Hematopoietic multipotent progenitor cell treated with erythropoietin and hydrocortisone succinate and interleukin-3 and kit ligand, for 6 days (in vitro differentiated cells): ENCODE data around the gene BEND5.

Experiments
- DNase-seq: peaks from one replicate; pipeline ENCODE4 v3.0.0-alpha.2; 2015

Gene BEND5

GRCh38 chr1:48718116-48718630, 58.5 kb downstream of the BEND5 start:
- no peak for DNase-seq

- DNase-seq: no peak
Observed at GRCh38 chr1:48717082-48717481, 59.6 kb downstream of the BEND5 start.

DNA sequence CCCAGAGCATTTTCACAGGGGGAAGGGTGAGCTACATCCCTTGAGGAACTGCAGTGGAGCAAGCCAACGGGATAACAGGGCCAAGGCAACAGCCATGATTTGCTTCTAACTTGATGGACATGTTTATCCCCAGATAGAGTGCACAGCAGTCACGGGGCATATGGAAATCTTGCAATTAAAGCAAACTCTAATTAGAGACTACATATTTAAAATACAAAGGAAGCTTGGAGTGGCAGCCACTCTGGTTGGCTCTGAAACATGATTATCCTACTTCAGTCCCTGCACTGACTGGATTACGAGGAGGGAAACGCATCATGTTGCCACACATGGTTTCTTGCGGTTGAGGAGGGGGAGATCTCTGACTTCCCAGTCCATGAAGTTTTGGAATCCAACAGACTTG, 60.8 kb downstream of the BEND5 start:
- DNase-seq: no peak

GRCh38 chr1:48710915-48711314, 65.8 kb downstream of the BEND5 start:
- no peak for DNase-seq

GRCh38 chr1:48710318-48710717, 66.4 kb downstream of the BEND5 start:
- DNase-seq: no peak

GRCh38 chr1:48704736-48705135, 72.0 kb downstream of the BEND5 start:
- DNase-seq: no peak

GRCh38 chr1:48701445-48701844, 75.2 kb downstream of the BEND5 start:
- DNase-seq: no peak

DNA sequence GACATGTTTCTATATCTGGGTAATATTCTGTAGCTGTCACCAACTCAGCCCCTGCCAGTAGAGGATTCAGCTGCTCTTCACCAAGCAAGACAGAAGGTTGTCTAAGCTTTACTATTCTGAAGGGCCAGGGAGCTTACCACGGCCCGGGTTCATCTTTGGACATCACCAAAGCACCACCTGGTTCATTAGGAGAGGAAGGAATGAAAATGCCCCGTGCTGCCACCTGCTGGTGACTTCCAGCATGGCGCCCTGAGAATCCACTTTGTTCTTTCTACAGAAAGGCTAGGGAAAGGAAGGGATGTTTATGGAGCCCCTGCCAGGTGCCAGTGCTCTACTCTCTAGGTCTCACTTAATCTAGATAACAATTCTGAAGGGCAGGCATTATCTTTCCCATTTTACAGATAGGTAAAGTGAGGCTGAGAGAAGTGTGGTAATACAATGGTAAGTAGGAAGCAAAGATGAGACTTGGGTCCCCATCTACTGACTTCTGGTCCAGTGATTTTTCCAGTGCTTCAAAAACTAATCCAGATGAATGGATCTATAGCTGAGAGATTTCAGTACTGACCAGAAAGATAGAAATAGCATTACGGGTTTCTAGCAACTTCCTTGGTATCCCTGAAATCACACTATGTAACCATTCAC, 79.5 kb downstream of the BEND5 start:
- DNase-seq: peak; percentile 68

DNA sequence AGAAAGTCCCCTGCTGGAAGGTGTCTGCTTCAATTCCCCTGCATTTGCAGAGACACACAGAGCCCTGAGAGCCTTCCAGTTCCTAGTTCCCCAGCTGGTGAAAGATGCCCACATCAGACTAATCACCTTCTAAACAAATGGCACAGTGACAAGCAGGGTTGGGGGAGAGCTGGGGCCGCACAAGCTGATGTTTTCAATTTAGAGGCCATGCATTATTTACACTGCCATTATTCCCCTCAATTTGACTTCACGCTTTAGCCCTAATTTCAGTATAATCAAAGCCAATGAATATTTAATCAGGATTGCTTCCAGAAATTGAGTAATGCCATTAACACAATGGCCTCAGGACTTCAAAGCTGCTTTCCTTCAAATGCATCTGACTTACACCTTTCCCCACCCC, 81.5 kb downstream of the BEND5 start:
- no peak for DNase-seq

GRCh38 chr1:48693674-48694320, 82.9 kb downstream of the BEND5 start:
- no peak for DNase-seq

DNA sequence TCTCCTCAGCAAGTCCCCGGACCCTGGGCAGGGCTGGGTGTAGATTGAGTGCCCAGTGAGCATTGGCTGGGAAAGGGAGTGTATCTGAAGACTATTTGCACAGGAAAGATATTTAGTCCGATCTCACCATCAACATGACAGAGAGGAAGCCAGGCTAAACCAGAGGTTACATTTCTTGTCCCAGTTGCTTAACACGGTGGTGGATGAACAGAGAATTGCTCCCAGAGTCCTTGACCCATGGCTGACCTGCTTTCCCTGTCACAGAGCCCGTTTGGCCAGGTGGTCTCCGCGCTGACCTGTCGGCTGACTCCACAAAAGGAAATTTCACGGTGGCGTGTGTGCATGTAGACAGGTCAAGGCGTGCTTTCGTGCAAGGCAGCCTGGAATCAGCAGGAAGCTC, 83.5 kb downstream of the BEND5 start:
- no peak for DNase-seq

- no peak for DNase-seq
Observed at GRCh38 chr1:48692235-48692634, 84.5 kb downstream of the BEND5 start.

DNA sequence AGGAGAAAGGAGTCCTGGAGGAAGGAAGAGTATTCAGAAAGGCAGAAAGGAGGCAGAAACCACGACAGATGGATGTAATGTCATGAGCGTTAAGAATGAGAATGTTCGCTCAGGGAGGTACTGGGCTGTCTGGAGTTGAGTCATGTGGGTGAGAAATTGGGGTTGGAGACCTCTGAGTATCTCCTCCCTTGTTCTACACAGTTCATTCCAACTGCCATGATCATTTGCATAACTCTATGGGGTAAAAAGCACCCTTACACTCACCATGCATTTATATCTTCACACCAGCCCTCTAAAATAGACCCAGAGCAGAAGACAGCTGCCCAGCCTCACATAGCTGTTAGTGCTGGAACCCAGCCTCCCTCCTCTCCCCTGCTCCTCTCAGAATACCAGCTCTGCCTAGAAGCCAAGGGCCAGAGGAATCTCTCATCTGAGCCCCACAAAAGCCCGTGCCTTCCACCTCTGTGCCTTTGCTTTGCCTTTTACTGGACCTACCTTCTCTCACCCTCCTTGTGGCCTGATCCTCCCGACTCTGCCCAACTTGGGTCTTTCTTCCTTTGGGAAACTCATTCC, 85.2 kb downstream of the BEND5 start:
- no peak for DNase-seq

DNA sequence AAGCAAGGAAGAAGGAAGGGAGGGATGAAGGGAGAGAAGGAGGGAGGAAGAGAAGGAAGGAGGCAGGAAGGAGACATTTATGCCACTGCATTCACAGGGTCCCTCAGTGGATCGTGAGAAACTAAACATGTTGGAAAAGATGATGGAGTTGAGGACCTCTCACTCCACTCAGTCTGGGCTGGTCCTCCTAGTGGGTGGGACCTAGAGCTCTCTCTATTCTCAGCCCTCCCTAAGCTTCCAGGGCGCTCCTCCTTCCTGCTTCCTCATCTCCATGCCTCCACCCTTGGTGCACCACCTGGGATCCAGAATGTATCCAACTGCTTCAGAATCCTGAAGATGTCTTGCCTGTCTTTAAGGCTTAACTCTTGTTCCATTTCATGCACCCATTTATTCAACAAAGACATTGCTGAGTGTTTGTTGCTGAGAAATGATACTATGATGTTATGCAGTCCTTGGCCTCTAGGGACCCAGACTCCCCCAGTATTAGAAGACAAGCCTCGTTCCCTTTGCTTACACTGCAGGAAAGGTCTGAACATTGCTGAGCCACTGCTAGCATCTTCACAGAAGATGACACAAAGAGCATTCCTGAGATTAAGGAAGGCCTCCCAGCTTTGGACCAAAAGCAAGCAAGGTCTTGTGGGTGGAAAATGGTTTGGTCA, 88.5 kb downstream of the BEND5 start:
- peak; percentile 52 for DNase-seq

DNA sequence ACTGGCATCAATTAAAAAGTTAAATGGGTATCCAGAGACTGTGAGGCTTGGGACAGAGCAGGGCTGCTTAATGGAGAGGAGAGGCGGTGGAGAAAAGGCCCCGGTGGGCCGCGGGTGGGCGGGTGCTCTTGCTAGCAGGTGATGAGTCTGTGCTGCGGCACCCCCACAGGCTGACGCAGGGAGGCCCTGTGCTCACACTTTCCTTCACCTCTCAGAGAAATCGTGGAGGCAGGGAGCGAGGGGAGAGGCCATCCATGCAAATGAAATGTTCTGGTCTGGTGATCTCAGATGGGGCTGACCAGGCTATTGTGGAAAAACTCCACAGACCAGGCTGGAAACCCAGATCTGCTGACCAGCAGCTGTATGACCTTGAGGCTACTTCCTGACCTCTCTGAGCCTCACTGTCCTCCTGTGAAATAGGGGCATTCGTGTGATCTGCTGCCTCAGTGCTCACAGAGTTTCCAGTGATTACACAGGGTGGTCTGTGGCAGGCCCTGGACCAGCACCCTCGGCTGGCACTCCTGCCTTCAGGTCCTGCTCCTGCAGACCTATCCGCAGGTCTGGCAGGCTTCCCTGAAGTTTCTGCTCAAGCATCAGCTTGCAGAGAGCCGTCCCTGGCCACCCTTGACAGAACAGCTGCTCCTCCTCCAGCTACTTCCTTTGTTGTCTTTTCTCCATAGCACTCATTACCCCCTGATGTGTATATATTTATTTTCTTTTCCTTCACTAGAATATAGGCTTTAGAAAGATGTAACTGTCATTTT, 89.2 kb downstream of the BEND5 start:
- DNase-seq: no peak

- DNase-seq: no peak
Observed at GRCh38 chr1:48686159-48686558, 90.5 kb downstream of the BEND5 start.

DNA sequence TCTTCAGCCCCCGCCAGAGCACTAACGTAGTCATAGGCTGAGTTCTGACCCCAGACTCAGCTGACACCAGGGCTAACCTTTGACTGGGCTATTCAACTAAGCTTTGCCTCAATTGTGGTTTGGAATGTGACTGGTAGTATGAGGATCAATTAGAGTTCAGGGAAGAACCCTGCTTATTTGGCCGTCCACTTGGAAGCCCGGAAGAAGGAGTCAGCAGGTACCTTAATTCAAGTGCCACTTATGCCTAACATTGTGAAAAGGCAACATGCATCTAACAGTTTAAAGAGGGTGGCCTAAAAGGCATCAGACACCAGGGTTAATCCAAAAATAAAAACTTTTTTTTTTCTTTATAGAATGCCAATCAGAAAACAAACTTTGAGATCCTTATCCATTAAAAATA, 92.3 kb downstream of the BEND5 start:
- no peak for DNase-seq

- DNase-seq: no peak
Observed at GRCh38 chr1:48683839-48684238, 92.9 kb downstream of the BEND5 start.

DNA sequence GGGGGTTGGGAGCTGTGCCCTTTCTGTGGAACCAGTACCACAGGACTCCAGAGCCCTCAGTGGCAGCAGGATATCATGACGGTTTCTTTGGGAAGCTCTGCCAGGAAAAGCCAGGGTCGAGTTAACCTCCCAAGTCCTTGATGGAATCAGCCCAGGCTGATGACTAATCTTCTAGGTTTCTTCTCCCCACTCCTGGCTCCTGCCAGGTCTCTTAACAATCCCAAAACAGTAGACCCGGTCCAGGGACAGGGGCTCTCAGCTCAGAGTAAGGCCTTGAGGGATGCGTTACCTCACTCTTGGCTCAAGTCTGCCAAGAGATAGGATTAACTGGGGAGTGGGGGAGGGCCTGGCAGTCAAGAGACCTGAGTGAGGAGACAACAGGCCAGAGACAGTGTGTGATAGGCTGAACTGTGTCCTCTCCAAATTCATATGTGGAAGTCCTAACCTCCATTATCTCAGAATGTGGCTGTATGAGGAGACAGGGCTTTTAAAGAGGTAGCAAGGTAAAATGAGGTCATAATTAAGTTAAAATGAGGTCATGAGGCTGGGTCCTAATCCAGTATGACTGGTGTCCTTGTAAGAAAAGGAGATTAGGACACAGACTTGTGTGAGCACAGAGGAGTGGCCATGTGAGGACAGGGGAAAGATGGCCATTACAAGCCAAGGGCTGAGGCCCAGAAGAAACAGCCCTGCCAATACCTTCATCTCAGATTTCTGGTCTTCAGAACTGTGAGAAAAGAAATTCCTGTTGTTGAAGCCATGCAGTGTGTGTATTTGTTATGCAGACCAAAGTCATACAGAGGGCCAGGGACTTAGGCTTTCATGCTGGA, 95.0 kb downstream of the BEND5 start:
- DNase-seq: no peak

- no peak for DNase-seq
Observed at GRCh38 chr1:48680411-48681035, 96.2 kb downstream of the BEND5 start.

GRCh38 chr1:48679859-48680258, 96.8 kb downstream of the BEND5 start:
- no peak for DNase-seq
